Osteocyte (in vitro differentiated cells): ENCODE results near the gene GATA3. TPM values are rescaled to one million over a fixed set of nuclear protein-coding genes. Genes with fewer than 3 reads are reported as not detected.

Source experiments
- DNase-seq: peaks from one replicate; pipeline ENCODE4 v3.0.0; 2021; ENCODE audit warnings: mixed read lengths; ENCODE audit not compliant: unreplicated experiment; ENCODE audit errors: extremely low spot score
- H3K27ac Mint-ChIP-seq: one replicate; pipeline ENCODE4 v1.8.0; 2021; ENCODE audit warnings: mild to moderate bottlenecking, mixed read lengths; ENCODE audit not compliant: unreplicated experiment
- H3K27me3 Mint-ChIP-seq: one replicate; pipeline ENCODE4 v1.8.0; 2021; ENCODE audit warnings: mixed read lengths; ENCODE audit not compliant: unreplicated experiment
- H3K36me3 Mint-ChIP-seq: one replicate; pipeline ENCODE4 v1.8.0; 2021; ENCODE audit warnings: mixed read lengths; ENCODE audit not compliant: unreplicated experiment
- H3K4me1 Mint-ChIP-seq: one replicate; pipeline ENCODE4 v1.8.0; 2021; ENCODE audit warnings: mixed read lengths; ENCODE audit not compliant: unreplicated experiment
- H3K4me3 Mint-ChIP-seq: one replicate; pipeline ENCODE4 v1.8.0; 2021; ENCODE audit warnings: mild to moderate bottlenecking, moderate library complexity, mixed read lengths; ENCODE audit not compliant: unreplicated experiment
- H3K9me3 Mint-ChIP-seq: one replicate; pipeline ENCODE4 v1.8.0; 2021; ENCODE audit warnings: mixed read lengths; ENCODE audit not compliant: unreplicated experiment
- CTCF ChIP-seq: fragments of 200-600 bp; sonication (generic); IDR thresholded peaks from 2 replicates; pipeline ENCODE4 v1.5.0; 2021; ENCODE audit warnings: antibody characterized with exemption, mild to moderate bottlenecking, moderate library complexity
- total RNA-seq: library from RNA; stranded (reverse); gene quantifications from 2 replicates; pipeline ENCODE4 v1.2.1, GENCODE V29; 2021

GATA3 gene
- total RNA-seq, 1 donor from 2014 or later: not detected

- no peak for DNase-seq
- no peak for TF ChIP-seq CTCF
- H3K36me3 Mint-ChIP-seq: no peaks in the 10 kb centered on the region
- H3K4me1 Mint-ChIP-seq: no peaks in the 10 kb centered on the region
- no peak overlapping the region for H3K4me3 Mint-ChIP-seq
- H3K27ac Mint-ChIP-seq: no peak overlapping the region
- H3K9me3 Mint-ChIP-seq: no peaks in the 10 kb centered on the region
- no peaks in the 10 kb centered on the region for H3K27me3 Mint-ChIP-seq
Measured at GRCh38 chr10:8085251-8085650, 30.8 kb downstream of the GATA3 start.

GRCh38 chr10:8086315-8086714 lies 31.8 kb downstream of the GATA3 start:
- DNase-seq: no peak
- no peaks in the 10 kb centered on the region for H3K27me3 Mint-ChIP-seq
- H3K9me3 Mint-ChIP-seq: no peaks in the 10 kb centered on the region
- no peaks in the 10 kb centered on the region for H3K36me3 Mint-ChIP-seq
- no peak overlapping the region for H3K27ac Mint-ChIP-seq
- H3K4me3 Mint-ChIP-seq: no peak overlapping the region
- TF ChIP-seq CTCF: no peak
- H3K4me1 Mint-ChIP-seq: no peaks in the 10 kb centered on the region

GRCh38 chr10:8088504-8088903 lies 34.0 kb downstream of the GATA3 start:
- Mint-ChIP-seq H3K27me3 (no peaks in the 10 kb centered on the region), H3K9me3 (no peaks in the 10 kb centered on the region), H3K27ac (no peak overlapping the region), H3K36me3 (no peaks in the 10 kb centered on the region), H3K4me3 (no peak overlapping the region), H3K4me1 (no peaks in the 10 kb centered on the region)
- TF ChIP-seq CTCF: no peak
- no peak for DNase-seq

GRCh38 chr10:8092428-8092827 lies 37.9 kb downstream of the GATA3 start:
- Mint-ChIP-seq H3K27ac (no peak overlapping the region), H3K36me3 (no peaks in the 10 kb centered on the region), H3K9me3 (no peaks in the 10 kb centered on the region), H3K27me3 (no peaks in the 10 kb centered on the region), H3K4me3 (no peak overlapping the region), H3K4me1 (no peaks in the 10 kb centered on the region)
- DNase-seq: no peak
- TF ChIP-seq CTCF: no peak

- Mint-ChIP-seq H3K27me3 (no peaks in the 10 kb centered on the region), H3K36me3 (no peaks in the 10 kb centered on the region), H3K27ac (no peak overlapping the region), H3K9me3 (no peaks in the 10 kb centered on the region), H3K4me3 (no peak overlapping the region), H3K4me1 (no peaks in the 10 kb centered on the region)
- DNase-seq: no peak
- no peak for TF ChIP-seq CTCF
Measured at GRCh38 chr10:8095959-8096358, 41.5 kb downstream of the GATA3 start.
